GM21515 (cell line): ENCODE results near the gene C5orf15.
A peak's percentile ranks its signal among the peaks of the same experiment; 100 is the strongest.

Experiments used
- ATAC-seq: cut with Tn5 transposase; IDR thresholded peaks from one replicate; pipeline ENCODE4 v1.9.1; 2021; ENCODE audit not compliant: unreplicated experiment

C5orf15 gene

DNA sequence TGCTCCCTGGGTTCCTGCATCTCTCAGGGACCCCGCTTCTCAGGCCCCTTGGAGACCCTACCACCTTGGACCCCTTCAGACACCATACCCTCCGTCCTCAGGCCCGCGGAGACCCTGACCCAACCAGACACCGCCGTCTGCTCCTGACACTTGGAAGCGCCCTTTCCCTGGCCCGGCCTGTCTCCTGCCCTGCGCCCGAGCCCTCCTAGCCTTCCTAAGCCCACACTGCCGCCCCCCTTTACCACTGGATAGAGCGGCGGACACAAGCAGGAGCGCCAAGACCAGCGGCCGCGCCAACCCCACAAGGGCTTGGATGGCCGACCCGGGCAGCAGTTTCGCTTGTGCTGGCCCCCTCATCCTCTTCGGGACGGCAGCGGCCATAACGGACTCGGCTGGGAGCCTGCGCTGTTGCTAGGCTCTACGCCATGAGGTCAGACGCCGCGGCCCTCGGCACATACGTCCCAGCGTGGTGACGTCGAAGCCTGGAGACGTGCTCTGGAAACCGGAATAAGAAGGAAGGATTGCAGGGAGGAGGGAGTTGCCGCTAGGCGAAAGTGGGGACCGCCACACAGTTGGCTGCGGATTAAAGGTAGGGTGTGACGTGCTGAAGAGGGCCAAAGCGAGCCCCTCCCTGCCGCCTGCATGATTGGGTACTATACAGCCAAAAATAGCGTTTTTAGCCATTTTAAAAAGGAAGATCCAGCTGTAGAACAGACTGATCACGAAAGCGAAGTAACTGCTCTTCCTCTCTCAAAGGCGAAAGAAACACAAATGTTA, at the start of gene C5orf15:
Gene C5orf15, minus strand, starts transcription at position 422 of the 777 bp plus-strand sequence. Its CDS starts 41 bp downstream, at position 381.
- peak; percentile 97 for ATAC-seq

DNA sequence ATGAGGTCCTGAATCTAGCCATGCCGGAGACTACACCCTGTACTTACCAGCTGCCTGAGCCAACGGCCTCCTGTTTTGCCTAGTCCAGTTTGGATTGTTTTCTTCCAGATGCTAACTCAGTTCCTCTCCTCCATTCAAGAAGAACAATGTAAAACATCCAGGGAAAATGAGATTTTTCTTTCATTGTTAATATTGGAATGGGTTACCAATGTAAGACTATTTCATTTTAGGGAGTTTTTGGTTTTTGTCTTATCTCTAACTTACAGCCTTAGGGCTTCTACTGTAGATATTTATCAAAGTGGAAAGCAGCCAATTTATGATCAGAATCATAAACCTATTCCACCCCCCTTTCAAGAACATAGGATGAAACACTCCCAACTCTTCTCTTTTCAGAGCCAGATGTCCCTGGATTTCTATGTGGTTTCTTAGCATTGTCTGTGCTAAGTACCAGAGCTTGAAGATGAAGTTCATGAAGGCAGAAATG, 39.9 kb upstream of the C5orf15 start:
- ATAC-seq, result no peak

GRCh38 chr5:134007581-134008265, 39.3 kb upstream of the C5orf15 start:
- ATAC-seq, result no peak

GRCh38 chr5:134006115-134006514, 37.7 kb upstream of the C5orf15 start:
- ATAC-seq, result no peak

DNA sequence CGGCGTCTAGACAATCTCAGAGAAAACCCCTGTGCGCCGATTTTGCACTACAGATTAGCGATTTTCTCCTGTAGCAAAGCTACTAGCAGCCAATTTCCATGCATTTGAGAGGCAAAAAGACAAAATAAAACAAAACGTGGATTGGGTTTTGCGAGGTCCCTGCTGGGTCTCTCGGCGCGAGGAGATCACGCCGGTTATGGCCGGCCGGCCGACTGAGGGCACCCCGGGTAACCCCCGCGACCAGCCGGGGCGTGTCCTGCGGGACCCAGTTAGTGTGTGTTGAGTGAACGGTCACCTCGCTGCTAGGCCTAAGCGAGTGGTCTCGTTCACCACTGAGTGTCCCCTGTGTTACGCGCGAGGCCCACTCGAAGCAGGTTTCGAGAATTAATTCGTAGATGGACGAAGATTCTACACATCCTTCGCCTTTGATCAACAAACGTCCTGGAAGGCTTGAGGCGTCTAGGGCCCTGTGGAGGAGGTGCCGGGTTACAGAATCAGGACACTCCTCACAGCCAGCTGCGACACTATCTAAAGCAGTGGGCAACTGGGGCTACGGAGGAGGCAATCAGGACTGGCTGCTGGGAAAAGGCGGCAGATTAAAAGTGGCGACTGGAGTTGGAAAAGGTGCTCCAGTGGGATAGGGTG, 37.1 kb upstream of the C5orf15 start:
- no peak for ATAC-seq

DNA sequence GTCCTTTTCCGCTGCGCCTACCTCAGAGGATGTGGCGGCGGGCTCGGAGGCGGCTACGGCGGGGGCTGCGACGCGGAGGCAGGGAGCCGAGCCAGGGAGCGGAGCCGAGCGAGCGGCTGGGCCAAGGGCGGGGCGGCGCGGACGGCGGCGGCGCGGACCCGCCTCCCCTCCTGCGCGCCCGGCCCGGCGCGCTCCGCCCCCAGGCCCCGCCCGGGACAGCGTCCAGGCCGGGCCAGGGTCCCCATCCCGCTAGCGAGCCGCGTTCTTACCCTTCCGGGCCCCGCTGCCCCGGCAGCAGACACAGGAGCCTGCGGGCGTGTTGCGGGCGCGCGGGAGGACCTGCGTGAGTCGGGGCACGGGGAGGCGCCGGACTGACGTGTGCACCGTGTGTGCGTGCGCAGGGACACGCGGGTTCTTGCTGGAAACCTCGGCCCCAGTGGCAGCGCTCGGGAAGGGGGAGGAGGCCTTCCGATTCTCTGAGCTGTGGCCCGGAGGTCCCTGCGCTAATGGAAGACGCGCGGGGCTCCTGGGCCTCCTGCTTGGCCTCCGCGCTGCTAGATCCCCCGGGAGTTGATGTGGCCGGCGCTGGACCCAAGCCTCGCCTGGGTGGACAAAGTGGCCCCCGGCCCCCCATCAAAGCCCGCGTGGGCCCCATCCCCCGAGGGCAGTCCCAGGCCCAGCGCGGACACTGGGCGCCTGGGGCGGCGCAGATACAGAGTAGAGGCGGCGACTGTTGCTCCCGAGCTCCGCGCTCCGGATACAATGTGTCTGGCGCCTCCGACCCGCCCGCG, 36.4 kb upstream of the C5orf15 start, which contains the start of gene VDAC1:
Gene VDAC1, minus strand, starts transcription at position 350 of the 791 bp plus-strand sequence. CDS start 11,963 bp downstream, outside the sequence.
- ATAC-seq, result peak; percentile 73

GRCh38 chr5:134003817-134004625, 35.6 kb upstream of the C5orf15 start:
- peak; percentile 34 for ATAC-seq

- no peak for ATAC-seq
These were observed 34.8 kb upstream of the C5orf15 start for GRCh38 chr5:134003064-134003816.

GRCh38 chr5:134001938-134002731, 33.7 kb upstream of the C5orf15 start:
- ATAC-seq, result no peak

GRCh38 chr5:134000696-134001453, 32.5 kb upstream of the C5orf15 start:
- ATAC-seq, result no peak

DNA sequence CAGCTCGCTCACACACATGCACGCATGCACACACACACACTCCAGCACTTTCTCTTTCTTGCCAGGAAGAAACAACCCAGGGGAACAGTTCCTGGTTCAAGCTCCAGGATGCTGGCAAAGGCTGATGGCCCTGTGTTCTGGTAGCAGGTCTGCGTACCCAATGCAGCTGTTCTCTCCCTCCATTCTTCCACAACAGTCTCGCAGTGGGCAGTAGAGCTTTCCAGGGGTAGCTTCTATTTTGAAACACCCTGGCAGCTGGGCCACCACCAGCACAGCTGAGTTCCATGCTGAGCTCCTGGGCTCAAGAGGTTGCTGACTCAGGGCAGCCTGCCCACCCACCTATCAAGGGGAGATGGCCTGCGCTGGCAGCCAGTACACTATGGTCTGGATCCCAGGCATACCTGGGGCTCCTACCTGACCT, 31.7 kb upstream of the C5orf15 start:
- ATAC-seq, result no peak

DNA sequence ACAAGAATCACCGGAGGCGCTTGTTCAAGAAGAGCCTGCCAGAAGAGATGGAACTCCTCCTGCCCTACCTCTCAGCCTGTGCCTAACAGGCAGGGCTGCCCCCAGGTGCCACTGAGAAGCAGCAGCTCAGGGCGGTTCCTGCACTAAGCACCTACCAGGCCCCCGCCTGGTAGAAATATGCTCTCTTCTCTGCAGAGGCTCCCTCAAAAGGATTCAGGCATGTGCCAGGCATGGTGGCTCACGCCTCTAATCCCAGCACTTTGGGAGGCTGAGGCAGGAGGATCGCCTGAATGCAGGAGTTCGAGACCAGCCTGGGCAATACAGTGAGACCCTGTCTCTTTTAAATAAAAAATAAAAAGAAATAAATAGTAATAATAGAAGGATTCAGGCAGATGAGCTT, 30.4 kb upstream of the C5orf15 start:
- ATAC-seq, result no peak

DNA sequence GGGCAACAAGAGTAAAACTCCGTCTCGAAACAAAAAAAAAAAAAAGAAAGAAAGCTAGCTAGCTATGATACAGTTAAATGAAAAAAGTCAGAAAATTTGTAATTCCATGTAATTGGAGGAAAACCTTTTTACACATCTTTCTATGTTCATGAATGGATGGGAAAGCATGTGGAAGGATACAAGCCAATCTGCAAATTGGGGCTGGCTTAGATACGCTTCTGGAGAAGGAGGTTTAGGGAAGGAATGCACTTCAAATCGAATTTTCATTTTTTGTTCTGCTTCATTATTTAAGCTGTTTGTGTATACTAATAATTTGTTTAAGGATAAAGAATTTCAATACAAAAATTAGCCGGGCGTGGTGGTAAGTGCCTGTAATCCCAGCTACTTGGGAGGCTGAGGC, 29.6 kb upstream of the C5orf15 start:
- no peak for ATAC-seq

DNA sequence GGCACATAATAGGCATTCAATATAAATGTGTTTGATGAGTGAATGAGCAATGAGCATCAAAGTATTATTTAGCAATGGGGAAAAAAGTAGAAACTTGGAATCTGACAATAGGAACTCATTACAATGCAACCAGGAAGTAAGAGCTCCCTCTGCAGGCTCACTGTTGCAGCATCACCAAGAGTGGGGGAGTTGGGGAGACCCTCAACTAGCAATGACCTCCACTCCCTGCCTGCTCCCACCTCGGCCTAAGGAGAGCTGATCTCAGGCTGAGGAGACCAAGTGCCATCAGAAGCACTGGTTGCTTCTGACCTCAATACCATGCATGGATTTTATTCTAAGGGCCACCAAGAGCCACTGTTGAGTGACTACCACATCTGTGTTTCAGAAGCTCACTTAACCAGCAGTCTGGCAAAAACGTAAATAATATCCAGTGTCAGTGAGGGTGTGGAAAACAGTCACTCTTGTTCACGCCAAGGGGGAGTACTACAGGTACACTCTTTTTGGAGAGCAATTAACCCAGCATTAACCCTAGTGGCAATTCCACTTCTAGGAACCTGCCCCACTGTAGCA, 28.3 kb upstream of the C5orf15 start:
- no peak for ATAC-seq

- no peak for ATAC-seq
These were observed 27.6 kb upstream of the C5orf15 start for GRCh38 chr5:133995883-133996563.

GRCh38 chr5:133995341-133995740, 26.9 kb upstream of the C5orf15 start:
- ATAC-seq, result no peak

DNA sequence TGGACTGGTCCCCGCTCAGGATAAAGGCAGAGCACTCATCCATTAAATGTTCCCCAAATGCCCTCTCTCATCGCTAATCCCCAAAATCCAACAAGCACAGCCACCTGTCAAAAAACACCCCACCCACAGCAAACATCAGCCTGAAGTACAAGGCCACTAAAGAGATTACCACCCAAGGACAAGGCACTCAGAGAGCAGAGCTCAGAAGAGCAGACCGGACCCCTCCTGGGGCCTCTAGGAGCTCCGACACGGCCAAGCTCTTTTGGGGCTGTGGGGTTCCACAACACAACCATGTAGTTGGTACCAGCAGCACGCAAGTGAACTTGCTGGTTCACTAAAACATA, 26.5 kb upstream of the C5orf15 start:
- ATAC-seq, result no peak
